Activated CD4-positive, alpha-beta T cell treated with anti-CD3 and anti-CD28 coated beads, Interleukin-2, amount 10 ng/mL, durations not matched to agents 7 days and 5 days (primary cell): Measurements from ENCODE around the gene REPIN1. TPM values are rescaled to one million over a fixed set of nuclear protein-coding genes. Genes with fewer than 3 reads are reported as not detected.

Experiments used
- CTCF ChIA-PET: fragments of 350-600 bp; sonication (Branson Sonifier 250); formaldehyde crosslinking; loops from one replicate; lab custom pipeline; 2021; ENCODE audit warnings: antibody characterized with exemption; lab: Charles Lee
- POLR2A ChIA-PET: fragments of 350-600 bp; sonication (Branson Sonifier 250); formaldehyde crosslinking; loops from one replicate; lab custom pipeline; 2021; ENCODE audit warnings: antibody characterized with exemption; lab: Charles Lee
- DNase-seq: peaks from one replicate; pipeline ENCODE4 v3.0.0-alpha.2; 2020
- H3K27ac Mint-ChIP-seq: one replicate; pipeline ENCODE4 v1.8.0; 2021; ENCODE audit warnings: mild to moderate bottlenecking, moderate library complexity, mixed read lengths
- H3K27me3 Mint-ChIP-seq: one replicate; pipeline ENCODE4 v1.8.0; 2021; ENCODE audit warnings: mixed read lengths
- H3K36me3 Mint-ChIP-seq: one replicate; pipeline ENCODE4 v1.8.0; 2021; ENCODE audit warnings: low read depth, mixed read lengths
- H3K4me1 Mint-ChIP-seq: one replicate; pipeline ENCODE4 v1.8.0; 2021; ENCODE audit warnings: mixed read lengths
- H3K4me3 Mint-ChIP-seq: one replicate; pipeline ENCODE4 v1.8.0; 2021; ENCODE audit warnings: mild to moderate bottlenecking, moderate library complexity, mixed read lengths
- H3K9me3 Mint-ChIP-seq: one replicate; pipeline ENCODE4 v1.8.0; 2021; ENCODE audit warnings: mixed read lengths
- total RNA-seq, 2 experiments: library from RNA; stranded (reverse); gene quantifications; one replicate each; pipeline ENCODE4 v1.2.3, GENCODE V29; 2021

REPIN1 gene
- total RNA-seq, 2 experiments from 2014 or later: 45.1 to 54.6 TPM

GRCh38 chr7:150329331-150330120 lies 39.1 kb upstream of the REPIN1 start:
- no peak overlapping the region for H3K27ac Mint-ChIP-seq
- H3K36me3 Mint-ChIP-seq: peaks cover 28% of the 10 kb centered on the region
- no peaks in the 10 kb centered on the region for H3K9me3 Mint-ChIP-seq
- H3K4me3 Mint-ChIP-seq: no peak overlapping the region
- H3K27me3 Mint-ChIP-seq: no peaks in the 10 kb centered on the region
- no peak for DNase-seq
- H3K4me1 Mint-ChIP-seq: peaks cover 8% of the 10 kb centered on the region
- ChIA-PET CTCF (interaction anchor here (0.6 to 1.1 kb wide), 3 partner anchors 83 to 690 kb away, joined by 3 read pairs; no protein-coding TSS in a partner anchor), POLR2A (no interaction called here)

- H3K36me3 Mint-ChIP-seq: peaks cover 22% of the 10 kb centered on the region
- ChIA-PET CTCF (interaction anchor here (0.7 kb wide), 1 partner anchor 92 kb away, joined by 3 read pairs; no protein-coding TSS in a partner anchor), POLR2A (no interaction called here)
- H3K27ac Mint-ChIP-seq: no peak overlapping the region
- H3K27me3 Mint-ChIP-seq: no peaks in the 10 kb centered on the region
- no peaks in the 10 kb centered on the region for H3K9me3 Mint-ChIP-seq
- DNase-seq: no peak
- no peaks in the 10 kb centered on the region for H3K4me1 Mint-ChIP-seq
- H3K4me3 Mint-ChIP-seq: no peak overlapping the region
Measured at GRCh38 chr7:150330211-150330885, 38.3 kb upstream of the REPIN1 start.

GRCh38 chr7:150332852-150333635 lies 35.6 kb upstream of the REPIN1 start:
- Mint-ChIP-seq H3K36me3 (peaks cover 5% of the 10 kb centered on the region), H3K27me3 (no peaks in the 10 kb centered on the region), H3K9me3 (no peaks in the 10 kb centered on the region), H3K4me3 (no peak overlapping the region), H3K27ac (peak overlapping the region; percentile 25), H3K4me1 (no peaks in the 10 kb centered on the region)
- POLR2A ChIA-PET: no interaction called here
- no peak for DNase-seq
- CTCF ChIA-PET: no interaction called here

GRCh38 chr7:150333659-150334058 lies 35.0 kb upstream of the REPIN1 start:
- DNase-seq: no peak
- CTCF ChIA-PET: no interaction called here
- Mint-ChIP-seq H3K27me3 (no peaks in the 10 kb centered on the region), H3K36me3 (peaks cover 5% of the 10 kb centered on the region), H3K4me3 (no peak overlapping the region), H3K4me1 (no peaks in the 10 kb centered on the region), H3K9me3 (no peaks in the 10 kb centered on the region), H3K27ac (peak overlapping the region; percentile 25)
- POLR2A ChIA-PET: no interaction called here

GRCh38 chr7:150334108-150334507 lies 34.5 kb upstream of the REPIN1 start:
- Mint-ChIP-seq H3K36me3 (peaks cover under 1% of the 10 kb centered on the region), H3K27me3 (no peaks in the 10 kb centered on the region), H3K27ac (peak overlapping the region; percentile 6), H3K4me1 (no peaks in the 10 kb centered on the region), H3K9me3 (no peaks in the 10 kb centered on the region), H3K4me3 (no peak overlapping the region)
- DNase-seq: no peak
- CTCF ChIA-PET: interaction anchor here (1.3 kb wide), 1 partner anchor 22 kb away, joined by 3 read pairs; no protein-coding TSS in a partner anchor
- POLR2A ChIA-PET: no interaction called here

- no peaks in the 10 kb centered on the region for H3K4me1 Mint-ChIP-seq
- no peak overlapping the region for H3K4me3 Mint-ChIP-seq
- ChIA-PET POLR2A (no interaction called here), CTCF (interaction anchor here (1.1 to 1.3 kb wide), 2 partner anchors 18 to 21 kb away, joined by 3 to 4 read pairs; no protein-coding TSS in a partner anchor)
- H3K9me3 Mint-ChIP-seq: no peaks in the 10 kb centered on the region
- no peaks in the 10 kb centered on the region for H3K36me3 Mint-ChIP-seq
- peaks cover 4% of the 10 kb centered on the region for H3K27me3 Mint-ChIP-seq
- H3K27ac Mint-ChIP-seq: no peak overlapping the region
- no peak for DNase-seq
Measured at GRCh38 chr7:150335108-150335773, 33.4 kb upstream of the REPIN1 start.

GRCh38 chr7:150335774-150336112 lies 32.9 kb upstream of the REPIN1 start:
- H3K36me3 Mint-ChIP-seq: no peaks in the 10 kb centered on the region
- no peak overlapping the region for H3K4me3 Mint-ChIP-seq
- H3K27me3 Mint-ChIP-seq: peaks cover 4% of the 10 kb centered on the region
- no peaks in the 10 kb centered on the region for H3K9me3 Mint-ChIP-seq
- H3K4me1 Mint-ChIP-seq: no peaks in the 10 kb centered on the region
- ChIA-PET POLR2A (no interaction called here), CTCF (no interaction called here)
- DNase-seq: no peak
- no peak overlapping the region for H3K27ac Mint-ChIP-seq

GRCh38 chr7:150336746-150337145 lies 31.9 kb upstream of the REPIN1 start:
- ChIA-PET CTCF (interaction anchor here (0.6 to 0.8 kb wide), 3 partner anchors 56 to 343 kb away, joined by 3 to 6 read pairs (median 3); no protein-coding TSS in a partner anchor), POLR2A (no interaction called here)
- no peaks in the 10 kb centered on the region for H3K36me3 Mint-ChIP-seq

GRCh38 chr7:150337179-150337578 lies 31.4 kb upstream of the REPIN1 start:
- H3K4me3 Mint-ChIP-seq: no peak overlapping the region
- ChIA-PET POLR2A (no interaction called here), CTCF (interaction anchor here (0.6 to 0.8 kb wide), 3 partner anchors 55 to 343 kb away, joined by 3 to 6 read pairs (median 3); no protein-coding TSS in a partner anchor)
- peaks cover 11% of the 10 kb centered on the region for H3K27me3 Mint-ChIP-seq
- H3K9me3 Mint-ChIP-seq: no peaks in the 10 kb centered on the region
- H3K27ac Mint-ChIP-seq: no peak overlapping the region
- H3K4me1 Mint-ChIP-seq: no peaks in the 10 kb centered on the region
- no peak for DNase-seq
- no peaks in the 10 kb centered on the region for H3K36me3 Mint-ChIP-seq

More at GRCh38 chr7:150336746-150337145, 31.9 kb upstream of the REPIN1 start:
- Mint-ChIP-seq H3K4me3 (no peak overlapping the region), H3K27ac (no peak overlapping the region), H3K27me3 (peaks cover 6% of the 10 kb centered on the region), H3K4me1 (no peaks in the 10 kb centered on the region), H3K9me3 (no peaks in the 10 kb centered on the region)
- DNase-seq: no peak

- H3K4me1 Mint-ChIP-seq: no peaks in the 10 kb centered on the region
- POLR2A ChIA-PET: no interaction called here
Measured at GRCh38 chr7:150337659-150338081, 31.0 kb upstream of the REPIN1 start.

GRCh38 chr7:150338166-150338829 lies 30.3 kb upstream of the REPIN1 start:
- Mint-ChIP-seq H3K4me3 (no peak overlapping the region), H3K4me1 (no peaks in the 10 kb centered on the region), H3K9me3 (peaks cover under 1% of the 10 kb centered on the region), H3K27ac (no peak overlapping the region), H3K36me3 (no peaks in the 10 kb centered on the region), H3K27me3 (peaks cover 20% of the 10 kb centered on the region)
- DNase-seq: no peak
- ChIA-PET CTCF (interaction anchor here (1.1 kb wide), 1 partner anchor 31 kb away, joined by 3 read pairs; no protein-coding TSS in a partner anchor), POLR2A (interaction anchor here (0.7 kb wide), 1 partner anchor 138 kb away, joined by 4 read pairs; no protein-coding TSS in a partner anchor)

More at GRCh38 chr7:150337659-150338081, 31.0 kb upstream of the REPIN1 start:
- DNase-seq: no peak
- Mint-ChIP-seq H3K4me3 (no peak overlapping the region), H3K27me3 (peaks cover 14% of the 10 kb centered on the region), H3K36me3 (no peaks in the 10 kb centered on the region), H3K9me3 (no peaks in the 10 kb centered on the region), H3K27ac (no peak overlapping the region)
- CTCF ChIA-PET: interaction anchor here (0.8 to 1.1 kb wide), 2 partner anchors 30 to 55 kb away, joined by 3 read pairs; no protein-coding TSS in a partner anchor
